HL-60 (cell line): ENCODE measurements around the gene ISYNA1.

Experiments used
- POLR2AphosphoS5 ChIP-seq: IDR thresholded peaks from 2 replicates; pipeline ENCODE4 v1.6.1; 2012; ENCODE audit warnings: low read depth
- TF ChIP-seq, protein P1 (sequence below): IDR thresholded peaks from one replicate; pipeline ENCODE4 v1.5.1; 2011; ENCODE audit warnings: low read length, control low read depth, inconsistent platforms; ENCODE audit not compliant: insufficient read depth

DNA sequence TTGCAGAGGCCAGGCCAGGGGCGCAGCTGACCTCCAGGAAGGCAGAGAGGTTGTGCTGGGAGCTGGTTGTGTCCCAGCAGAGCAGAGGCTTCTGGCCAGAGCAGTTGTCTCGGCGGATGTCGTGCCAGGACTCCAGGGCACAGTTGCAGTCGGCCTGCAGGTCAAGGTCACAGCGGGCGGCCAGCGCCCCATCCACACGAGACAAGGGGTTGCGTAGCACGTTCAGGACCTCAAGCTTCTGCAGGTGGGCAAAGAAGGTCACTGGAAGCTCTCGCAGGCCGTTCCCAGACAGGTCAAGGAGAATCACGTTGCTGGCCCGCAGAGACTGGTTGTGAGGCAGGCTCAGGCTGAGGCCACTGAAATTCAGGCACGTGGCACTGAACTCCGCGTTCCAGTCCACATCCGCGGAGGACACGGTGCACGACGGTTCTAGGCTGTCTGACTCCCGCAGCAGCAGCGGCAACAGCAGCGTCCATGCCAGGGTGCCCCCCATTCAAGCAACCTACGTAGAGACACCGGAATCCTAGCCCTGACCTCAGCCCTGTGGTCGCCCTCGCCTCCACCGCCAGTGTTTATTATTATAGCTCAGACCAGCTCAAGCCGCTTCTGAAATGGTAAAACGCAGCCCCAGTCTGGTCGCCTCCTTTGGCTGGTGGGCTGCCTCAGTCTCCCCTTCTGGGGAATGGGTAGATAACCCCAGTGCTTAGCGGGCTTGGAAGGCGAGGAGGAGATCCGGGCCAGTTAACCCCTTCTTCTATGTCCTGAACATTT is 41.3 kb downstream of the ISYNA1 start:
- TF ChIP-seq, protein P1, sequence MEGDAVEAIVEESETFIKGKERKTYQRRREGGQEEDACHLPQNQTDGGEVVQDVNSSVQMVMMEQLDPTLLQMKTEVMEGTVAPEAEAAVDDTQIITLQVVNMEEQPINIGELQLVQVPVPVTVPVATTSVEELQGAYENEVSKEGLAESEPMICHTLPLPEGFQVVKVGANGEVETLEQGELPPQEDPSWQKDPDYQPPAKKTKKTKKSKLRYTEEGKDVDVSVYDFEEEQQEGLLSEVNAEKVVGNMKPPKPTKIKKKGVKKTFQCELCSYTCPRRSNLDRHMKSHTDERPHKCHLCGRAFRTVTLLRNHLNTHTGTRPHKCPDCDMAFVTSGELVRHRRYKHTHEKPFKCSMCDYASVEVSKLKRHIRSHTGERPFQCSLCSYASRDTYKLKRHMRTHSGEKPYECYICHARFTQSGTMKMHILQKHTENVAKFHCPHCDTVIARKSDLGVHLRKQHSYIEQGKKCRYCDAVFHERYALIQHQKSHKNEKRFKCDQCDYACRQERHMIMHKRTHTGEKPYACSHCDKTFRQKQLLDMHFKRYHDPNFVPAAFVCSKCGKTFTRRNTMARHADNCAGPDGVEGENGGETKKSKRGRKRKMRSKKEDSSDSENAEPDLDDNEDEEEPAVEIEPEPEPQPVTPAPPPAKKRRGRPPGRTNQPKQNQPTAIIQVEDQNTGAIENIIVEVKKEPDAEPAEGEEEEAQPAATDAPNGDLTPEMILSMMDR = no peak
- TF ChIP-seq POLR2AphosphoS5 = no peak
